A673 (cell line): Measurements from ENCODE around the gene LYL1. TPM values are rescaled to one million over a fixed set of nuclear protein-coding genes. Genes with fewer than 3 reads are reported as not detected.

Experiments
- BruUV-seq: library from RNA; stranded (reverse); fragments of 400-500 nt; replicated peaks from 2 replicates; lab custom pipeline; 2021; lab: Mats Ljungman, UMichigan
- CTCF ChIA-PET: fragments of 300-600 bp; sonication (Branson Sonifier 250); formaldehyde crosslinking; loops from one replicate; lab custom pipeline; 2022; ENCODE audit warnings: antibody characterized with exemption; lab: Charles Lee
- POLR2A ChIA-PET: fragments of 300-600 bp; sonication (Branson Sonifier 250); formaldehyde crosslinking; loops from one replicate; lab custom pipeline; 2022; ENCODE audit warnings: antibody characterized with exemption; ENCODE audit not compliant: low non-redundant PET; lab: Charles Lee
- DNase-seq: peaks from one replicate; pipeline ENCODE4 v3.0.0-alpha.2; 2015; ENCODE audit warnings: low spot score
- H3K27ac ChIP-seq: fragments of 200-600 bp; sonication (generic); 2 replicates; pipeline ENCODE4 v1.5.1; 2016; ENCODE audit warnings: mixed run types, low read depth, mild to moderate bottlenecking, mixed read lengths, antibody characterized with exemption, low read length; ENCODE audit not compliant: poor library complexity, severe bottlenecking
- H3K27me3 ChIP-seq: fragments of 200-600 bp; sonication (generic); replicated peaks from 2 replicates; pipeline ENCODE4 v1.6.1; 2017; ENCODE audit warnings: mixed run types, low read depth, mild to moderate bottlenecking, mixed read lengths, antibody characterized with exemption, low read length; ENCODE audit not compliant: insufficient read depth, poor library complexity
- H3K36me3 ChIP-seq: fragments of 200-600 bp; sonication (generic); 2 replicates; pipeline ENCODE4 v1.6.1; 2016; ENCODE audit warnings: mixed run types, mild to moderate bottlenecking, mixed read lengths, antibody characterized with exemption, low read length; ENCODE audit not compliant: insufficient read depth, poor library complexity, severe bottlenecking
- H3K4me1 ChIP-seq: fragments of 200-600 bp; sonication (generic); 2 replicates; pipeline ENCODE4 v1.6.1; 2017; ENCODE audit warnings: mixed run types, mild to moderate bottlenecking, mixed read lengths, antibody characterized with exemption, low read length; ENCODE audit not compliant: insufficient read depth, poor library complexity, severe bottlenecking
- H3K4me3 ChIP-seq: fragments of 200-600 bp; sonication (generic); 2 replicates; pipeline ENCODE4 v1.5.1; 2016; ENCODE audit warnings: low read depth, mixed run types, mild to moderate bottlenecking, mixed read lengths, low read length; ENCODE audit not compliant: poor library complexity, severe bottlenecking
- H3K9me3 ChIP-seq: fragments of 200-600 bp; sonication (generic); 2 replicates; pipeline ENCODE4 v1.6.1; 2016; ENCODE audit warnings: mixed run types, low read depth, mild to moderate bottlenecking, mixed read lengths, antibody characterized with exemption, low read length; ENCODE audit not compliant: poor library complexity, severe bottlenecking
- EZH2 ChIP-seq: fragments of 200-600 bp; sonication (generic); IDR thresholded peaks from 2 replicates; pipeline ENCODE4 v1.6.1; 2017; ENCODE audit warnings: borderline replicate concordance, low read depth, mild to moderate bottlenecking, mixed read lengths, antibody characterized with exemption, low read length; ENCODE audit not compliant: poor library complexity, severe bottlenecking
- intact Hi-C: fragments of 100-400 bp; cut with micrococcal nuclease; formaldehyde crosslinking; loops from one replicate; pipeline ENCODE4 v1.10.0; 2022; ENCODE audit not compliant: unreplicated experiment
- total RNA-seq: library from RNA; stranded (reverse); gene quantifications from 2 replicates; pipeline ENCODE4 v1.2.3, GENCODE V29; 2021
- TF ChIP-seq, protein P1 (sequence below): fragments of 300-800, 200-600 bp; sonication (generic); conservative IDR thresholded peaks from 2 replicates; pipeline ENCODE4 v1.5.1; 2017; ENCODE audit warnings: low read depth, mild to moderate bottlenecking, antibody characterized with exemption, low read length, moderate library complexity, mixed read lengths

Gene LYL1
- total RNA-seq, 1 experiment from 2014 or later = not detected

DNA sequence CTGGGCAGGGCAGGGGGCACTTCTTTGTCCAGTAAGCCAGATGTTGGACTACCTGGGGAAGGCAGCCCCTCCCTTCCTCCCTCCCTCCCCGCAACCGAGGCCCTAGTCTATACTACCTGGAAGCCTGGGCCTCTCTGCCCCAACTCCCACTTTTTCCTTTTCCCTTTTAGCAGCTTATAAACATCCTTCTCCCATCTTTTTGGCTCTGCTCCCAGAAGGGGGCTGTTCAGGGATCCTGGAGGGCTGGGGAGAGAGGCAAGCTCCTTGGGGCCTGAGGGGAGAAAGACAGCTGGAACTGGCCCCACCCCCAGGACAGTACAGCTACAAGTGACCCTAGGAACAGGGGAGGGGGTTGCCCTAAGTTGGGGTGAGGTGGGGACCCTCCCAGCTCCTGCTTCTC, 44.9 kb downstream of the LYL1 start:
- no TSS peak for BruUV-seq
- ChIA-PET POLR2A (no interaction called here), CTCF (interaction anchor here (0.5 to 0.7 kb wide), 3 partner anchors 10 to 80 kb away, joined by 3 to 7 read pairs (median 3); no protein-coding TSS in a partner anchor)
- Histone ChIP-seq H3K27ac (peak overlapping the region; percentile 51), H3K9me3 (no peaks in the 10 kb centered on the region), H3K36me3 (no peaks in the 10 kb centered on the region), H3K4me3 (no peak overlapping the region), H3K27me3 (no peaks in the 10 kb centered on the region), H3K4me1 (peaks cover 80% of the 10 kb centered on the region)
- peak; percentile 71 for DNase-seq
- TF ChIP-seq EZH2 = no peak
- TF ChIP-seq, protein P1, sequence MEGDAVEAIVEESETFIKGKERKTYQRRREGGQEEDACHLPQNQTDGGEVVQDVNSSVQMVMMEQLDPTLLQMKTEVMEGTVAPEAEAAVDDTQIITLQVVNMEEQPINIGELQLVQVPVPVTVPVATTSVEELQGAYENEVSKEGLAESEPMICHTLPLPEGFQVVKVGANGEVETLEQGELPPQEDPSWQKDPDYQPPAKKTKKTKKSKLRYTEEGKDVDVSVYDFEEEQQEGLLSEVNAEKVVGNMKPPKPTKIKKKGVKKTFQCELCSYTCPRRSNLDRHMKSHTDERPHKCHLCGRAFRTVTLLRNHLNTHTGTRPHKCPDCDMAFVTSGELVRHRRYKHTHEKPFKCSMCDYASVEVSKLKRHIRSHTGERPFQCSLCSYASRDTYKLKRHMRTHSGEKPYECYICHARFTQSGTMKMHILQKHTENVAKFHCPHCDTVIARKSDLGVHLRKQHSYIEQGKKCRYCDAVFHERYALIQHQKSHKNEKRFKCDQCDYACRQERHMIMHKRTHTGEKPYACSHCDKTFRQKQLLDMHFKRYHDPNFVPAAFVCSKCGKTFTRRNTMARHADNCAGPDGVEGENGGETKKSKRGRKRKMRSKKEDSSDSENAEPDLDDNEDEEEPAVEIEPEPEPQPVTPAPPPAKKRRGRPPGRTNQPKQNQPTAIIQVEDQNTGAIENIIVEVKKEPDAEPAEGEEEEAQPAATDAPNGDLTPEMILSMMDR = no peak
- intact Hi-C loops = no loop called here

GRCh38 chr19:13057147-13057572, 45.5 kb downstream of the LYL1 start:
- intact Hi-C loops = no loop called here
- Histone ChIP-seq H3K27me3 (no peaks in the 10 kb centered on the region), H3K36me3 (no peaks in the 10 kb centered on the region), H3K9me3 (no peaks in the 10 kb centered on the region), H3K4me3 (no peak overlapping the region), H3K4me1 (peaks cover 82% of the 10 kb centered on the region), H3K27ac (peak overlapping the region; percentile 51)
- POLR2A ChIA-PET = no interaction called here
- no peak for TF ChIP-seq EZH2
- TF ChIP-seq, protein P1 = no peak
- no TSS peak for BruUV-seq
- CTCF ChIA-PET = interaction anchor here (0.5 kb wide), 1 partner anchor 10 kb away, joined by 3 read pairs; no protein-coding TSS in a partner anchor
- no peak for DNase-seq

- peak; percentile 26 for DNase-seq
- no peak for TF ChIP-seq EZH2
- TF ChIP-seq, protein P1 = no peak
- BruUV-seq = no TSS peak
- Histone ChIP-seq H3K4me3 (no peak overlapping the region), H3K36me3 (no peaks in the 10 kb centered on the region), H3K27me3 (no peaks in the 10 kb centered on the region), H3K9me3 (no peaks in the 10 kb centered on the region), H3K4me1 (peaks cover 90% of the 10 kb centered on the region), H3K27ac (peak overlapping the region; percentile 78)
- CTCF ChIA-PET = interaction anchor here (1.1 kb wide), 1 partner anchor 22 kb away, joined by 4 read pairs; no protein-coding TSS in a partner anchor
- POLR2A ChIA-PET = interaction anchor here (0.6 kb wide), 1 partner anchor 157 kb away, joined by 3 read pairs; no protein-coding TSS in a partner anchor
- intact Hi-C loops = no loop called here
These were observed 46.5 kb downstream of the LYL1 start for GRCh38 chr19:13056052-13056660.
